ENCODE measurements around the gene RASA3.
A peak's percentile ranks its signal among the peaks of the same experiment; 100 is the strongest.

RASA3 gene

DNA sequence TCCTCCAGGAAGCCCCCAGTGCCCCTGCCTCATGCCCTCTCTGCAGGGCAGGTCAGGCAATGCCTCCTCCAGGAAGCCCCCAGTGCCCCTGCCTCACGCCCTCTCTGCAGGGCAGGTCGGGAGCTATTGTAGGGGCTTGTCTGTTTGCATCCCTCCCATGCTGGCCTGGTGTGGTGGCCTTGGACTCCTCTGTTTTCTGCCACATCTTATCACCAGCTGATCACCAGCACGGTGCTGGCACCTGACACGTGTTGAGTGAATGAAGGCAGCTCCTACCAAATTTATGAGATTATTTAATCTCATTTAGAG is 107.1 kb downstream of the RASA3 start:
- Histone ChIP-seq H3K36me3 (replicated peaks) (peaks cover 73% of the 10 kb centered on the region), H3K27ac (peak overlapping the region; percentile 57)
- in situ Hi-C loops (cut with HindIII; ENCODE audit: low pct_ligation_motif_present, low sequenced_read_pairs): no loop called here

DNA sequence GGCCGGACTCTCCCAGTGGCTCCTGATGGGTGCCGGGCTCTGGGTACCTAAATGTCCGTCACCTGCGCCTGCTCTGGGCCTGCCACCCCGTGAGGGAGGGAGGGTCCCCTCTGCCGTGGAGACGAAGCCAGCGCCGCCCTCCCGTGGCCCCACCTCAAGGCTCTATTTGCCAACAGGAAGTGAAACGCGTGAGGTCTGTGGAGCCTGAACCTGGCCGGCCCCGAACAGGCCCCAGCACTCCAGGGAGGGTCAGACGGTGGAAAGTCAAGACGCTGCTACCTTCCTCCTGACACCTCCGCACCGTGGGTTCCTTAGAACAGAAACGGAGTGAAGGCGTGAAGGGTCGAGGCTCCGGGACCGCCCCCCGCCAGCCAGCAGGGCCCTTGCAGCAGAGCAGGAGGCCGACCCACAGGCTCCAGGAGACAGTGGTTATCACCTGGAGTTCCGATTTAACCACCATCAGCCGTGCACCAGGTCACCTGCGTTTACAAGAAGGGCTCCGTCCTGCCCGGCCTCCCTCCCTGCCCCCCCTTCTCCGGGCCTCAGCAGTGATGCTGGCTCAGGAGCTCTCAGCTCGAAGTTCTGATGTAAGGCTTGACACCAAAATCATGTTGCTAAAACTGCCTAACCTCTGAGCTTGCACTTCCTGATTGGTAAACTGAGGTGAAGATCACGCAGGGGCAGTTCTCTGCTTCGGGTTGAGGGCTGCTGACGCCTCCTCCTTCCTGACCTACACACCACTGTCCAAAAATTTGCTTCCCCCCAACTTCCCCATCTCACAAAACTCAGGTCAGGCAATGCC is 107.6 kb downstream of the RASA3 start:
- no peaks in the 10 kb centered on the region for H3K27me3 ChIP-seq (replicated peaks)
- H3K36me3 ChIP-seq (replicated peaks): peaks cover 73% of the 10 kb centered on the region
- peak overlapping the region; percentile 57 for H3K27ac ChIP-seq
- no peak overlapping the region for H3K4me3 ChIP-seq (ENCODE audit: low read depth, low read length)
- no peak for DNase-seq
- TF ChIP-seq, protein P1, sequence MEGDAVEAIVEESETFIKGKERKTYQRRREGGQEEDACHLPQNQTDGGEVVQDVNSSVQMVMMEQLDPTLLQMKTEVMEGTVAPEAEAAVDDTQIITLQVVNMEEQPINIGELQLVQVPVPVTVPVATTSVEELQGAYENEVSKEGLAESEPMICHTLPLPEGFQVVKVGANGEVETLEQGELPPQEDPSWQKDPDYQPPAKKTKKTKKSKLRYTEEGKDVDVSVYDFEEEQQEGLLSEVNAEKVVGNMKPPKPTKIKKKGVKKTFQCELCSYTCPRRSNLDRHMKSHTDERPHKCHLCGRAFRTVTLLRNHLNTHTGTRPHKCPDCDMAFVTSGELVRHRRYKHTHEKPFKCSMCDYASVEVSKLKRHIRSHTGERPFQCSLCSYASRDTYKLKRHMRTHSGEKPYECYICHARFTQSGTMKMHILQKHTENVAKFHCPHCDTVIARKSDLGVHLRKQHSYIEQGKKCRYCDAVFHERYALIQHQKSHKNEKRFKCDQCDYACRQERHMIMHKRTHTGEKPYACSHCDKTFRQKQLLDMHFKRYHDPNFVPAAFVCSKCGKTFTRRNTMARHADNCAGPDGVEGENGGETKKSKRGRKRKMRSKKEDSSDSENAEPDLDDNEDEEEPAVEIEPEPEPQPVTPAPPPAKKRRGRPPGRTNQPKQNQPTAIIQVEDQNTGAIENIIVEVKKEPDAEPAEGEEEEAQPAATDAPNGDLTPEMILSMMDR (IDR thresholded peaks at IDR 0.05; ENCODE audit: low read depth, low read length, missing control alignments): no peak
- in situ Hi-C loops (cut with HindIII; ENCODE audit: low pct_ligation_motif_present, low sequenced_read_pairs): no loop called here

More for the DNA sequence above, 107.1 kb downstream of the RASA3 start:
- TF ChIP-seq, protein P1 (IDR thresholded peaks at IDR 0.05; ENCODE audit: low read depth, low read length, missing control alignments): no peak
- Histone ChIP-seq H3K4me3 (ENCODE audit: low read depth, low read length) (no peak overlapping the region), H3K27me3 (replicated peaks) (no peaks in the 10 kb centered on the region)
- no peak for DNase-seq

DNA sequence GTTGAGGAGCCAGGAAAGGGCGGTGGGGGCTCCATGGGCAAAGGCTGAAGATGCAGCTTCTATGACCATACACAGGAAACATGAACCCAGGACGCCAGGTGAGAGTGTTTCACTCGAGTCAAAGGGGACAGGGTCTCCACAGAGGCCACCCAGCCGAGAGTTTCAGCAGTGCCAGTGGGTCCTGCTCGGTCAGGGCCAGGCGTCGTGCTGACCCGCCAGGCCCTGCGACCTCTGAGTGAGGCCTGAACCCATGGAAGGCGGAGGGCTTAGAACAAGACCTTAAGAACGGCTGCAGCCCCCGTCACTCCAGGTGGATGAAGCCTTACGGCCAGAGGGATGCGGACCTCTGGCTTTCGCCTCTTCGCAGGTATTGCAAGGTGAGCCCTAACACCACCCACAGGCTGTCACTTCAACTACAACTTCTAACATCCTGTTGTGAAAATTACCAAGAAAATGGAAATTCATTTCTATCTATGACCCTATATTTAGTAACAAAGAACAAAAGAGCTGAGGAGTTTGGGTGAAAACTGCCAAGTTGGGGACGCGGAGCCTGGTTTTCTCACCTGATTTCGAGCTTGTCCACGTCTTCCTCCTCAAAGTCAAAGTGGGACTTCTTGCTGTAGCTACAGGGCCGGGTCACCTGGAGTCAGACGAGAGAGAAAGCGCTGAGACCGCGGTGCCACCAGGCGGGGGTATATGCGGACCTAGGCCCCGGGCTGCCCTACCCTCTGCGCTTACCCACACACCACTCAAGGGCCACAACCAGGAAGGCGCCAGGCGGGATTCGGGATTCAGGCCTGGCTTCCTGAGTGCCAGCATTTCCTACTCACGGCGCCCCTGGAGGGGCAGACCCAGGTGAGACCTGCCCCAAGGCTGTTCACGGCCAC is 108.5 kb downstream of the RASA3 start:
- Histone ChIP-seq H3K4me3 (ENCODE audit: low read depth, low read length) (no peak overlapping the region), H3K27me3 (replicated peaks) (no peaks in the 10 kb centered on the region), H3K36me3 (replicated peaks) (peaks cover 75% of the 10 kb centered on the region), H3K27ac (no peak overlapping the region)
- TF ChIP-seq, protein P1 (IDR thresholded peaks at IDR 0.05; ENCODE audit: low read depth, low read length, missing control alignments): no peak
- in situ Hi-C loops (cut with HindIII; ENCODE audit: low pct_ligation_motif_present, low sequenced_read_pairs): no loop called here
- DNase-seq: no peak

DNA sequence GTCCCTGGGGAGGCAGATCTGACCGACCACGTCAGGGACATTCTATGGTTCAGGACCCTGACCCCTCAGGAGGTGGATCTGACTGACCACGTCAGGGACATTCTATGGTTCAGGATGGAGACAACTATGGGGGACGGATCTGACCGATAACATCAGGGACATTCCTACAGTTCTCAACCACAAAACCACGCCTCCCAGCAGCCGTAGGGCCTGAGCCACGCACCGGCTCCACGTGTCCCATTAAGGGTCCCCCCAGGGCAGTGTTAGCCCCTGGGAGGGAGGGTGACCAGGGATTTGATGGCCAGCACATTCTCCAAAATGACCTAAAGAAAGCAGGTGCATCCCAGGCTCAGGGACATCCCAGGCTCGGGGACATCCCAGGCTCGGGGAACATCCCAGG is 109.5 kb downstream of the RASA3 start:
- in situ Hi-C loops (cut with HindIII; ENCODE audit: low pct_ligation_motif_present, low sequenced_read_pairs): no loop called here
- Histone ChIP-seq H3K27me3 (replicated peaks) (no peaks in the 10 kb centered on the region), H3K27ac (no peak overlapping the region), H3K4me3 (ENCODE audit: low read depth, low read length) (no peak overlapping the region), H3K36me3 (replicated peaks) (peaks cover 85% of the 10 kb centered on the region)
- TF ChIP-seq, protein P1 (IDR thresholded peaks at IDR 0.05; ENCODE audit: low read depth, low read length, missing control alignments): no peak
- no peak for DNase-seq

DNA sequence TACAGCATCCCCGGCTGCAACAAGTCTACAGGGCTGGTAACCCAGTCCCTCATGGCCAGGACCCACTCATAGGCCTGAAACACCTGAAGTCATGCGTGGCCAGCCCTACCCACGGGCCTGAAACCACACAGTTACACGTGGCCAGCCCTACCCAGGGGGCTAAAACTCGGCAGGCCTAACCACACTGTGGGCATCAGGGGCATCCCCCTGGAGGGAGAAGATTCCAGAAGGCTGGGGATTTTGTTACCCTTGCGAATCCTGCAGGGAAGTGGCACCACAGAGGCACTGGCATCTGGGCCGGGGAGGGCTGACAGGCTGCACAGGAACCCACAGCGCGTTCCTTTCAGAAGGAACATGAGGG is 110.1 kb downstream of the RASA3 start:
- Histone ChIP-seq H3K4me3 (ENCODE audit: low read depth, low read length) (no peak overlapping the region), H3K27me3 (replicated peaks) (no peaks in the 10 kb centered on the region), H3K36me3 (replicated peaks) (peaks cover 85% of the 10 kb centered on the region), H3K27ac (no peak overlapping the region)
- TF ChIP-seq, protein P1 (IDR thresholded peaks at IDR 0.05; ENCODE audit: low read depth, low read length, missing control alignments): no peak
- in situ Hi-C loops (cut with HindIII; ENCODE audit: low pct_ligation_motif_present, low sequenced_read_pairs): no loop called here
- DNase-seq: no peak
